Activated T-helper 17 cell treated with anti-CD3 and anti-CD28 coated beads, Interleukin-2, amount 50 U/mL, for 72 hours (primary cell): ENCODE results near the gene RALB. TPM values are rescaled to one million over a fixed set of nuclear protein-coding genes. Genes with fewer than 3 reads are reported as not detected.

Experiments used
- total RNA-seq, 2 donors: library from RNA; stranded (reverse); gene quantifications; one replicate each; pipeline ENCODE4 v1.2.3, GENCODE V29; 2022

RALB gene
- total RNA-seq, 2 donors from 2014 or later: 77.4 to 91.9 TPM

Other genes with a start within 250 kb of the RALB start
- gene EPB41L5, start 239.8 kb upstream of the RALB start, total RNA-seq: 1 to 10 TPM; 1.9 to 2.4 TPM
- gene TMEM185B, start 29.5 kb upstream of the RALB start, total RNA-seq: 10 to 100 TPM; 28.0 to 31.2 TPM
- gene INHBB, start 93.3 kb downstream of the RALB start, total RNA-seq: not detected